H9 (cell line): ENCODE results near the gene CNKSR1. TPM values are rescaled to one million over a fixed set of nuclear protein-coding genes. Genes with fewer than 3 reads are reported as not detected.

ENCODE experiments used
- DNase-seq: peaks from one replicate; pipeline ENCODE4 v3.0.0-alpha.2; 2017
- H2AFZ ChIP-seq: one replicate; pipeline ENCODE4 v1.6.1; 2013; ENCODE audit warnings: mild to moderate bottlenecking, low read length, control low read depth, moderate library complexity
- H2AK5ac ChIP-seq: 2 replicates; pipeline ENCODE4 v1.6.1; 2013; ENCODE audit warnings: low read length, control low read depth, mixed read lengths; ENCODE audit not compliant: insufficient read length
- H2BK120ac ChIP-seq: one replicate; pipeline ENCODE4 v1.6.1; 2013; ENCODE audit warnings: low read depth, mild to moderate bottlenecking, low read length, control low read depth, inconsistent platforms; ENCODE audit not compliant: poor library complexity, severe bottlenecking
- H2BK12ac ChIP-seq: 2 replicates; pipeline ENCODE4 v1.6.1; 2013; ENCODE audit warnings: low read length, control low read depth, mixed read lengths, low read depth; ENCODE audit not compliant: insufficient read length
- H2BK15ac ChIP-seq: 2 replicates; pipeline ENCODE4 v1.6.1; 2013; ENCODE audit warnings: low read depth, low read length, control low read depth
- H2BK20ac ChIP-seq: one replicate; pipeline ENCODE4 v1.6.1; 2013; ENCODE audit warnings: low read depth, mild to moderate bottlenecking, low read length, control low read depth, inconsistent platforms; ENCODE audit not compliant: poor library complexity, severe bottlenecking
- H2BK5ac ChIP-seq: 2 replicates; pipeline ENCODE4 v1.6.1; 2013; ENCODE audit warnings: low read length, control low read depth, mixed read lengths; ENCODE audit not compliant: insufficient read length
- H3K14ac ChIP-seq: 2 replicates; pipeline ENCODE4 v1.6.1; 2013; ENCODE audit warnings: low read length, control low read depth; ENCODE audit not compliant: insufficient read depth
- H3K18ac ChIP-seq: 2 replicates; pipeline ENCODE4 v1.6.1; 2013; ENCODE audit warnings: low read depth, mild to moderate bottlenecking, mixed read lengths, low read length, control low read depth; ENCODE audit not compliant: insufficient read length
- H3K23ac ChIP-seq: 2 replicates; pipeline ENCODE4 v1.6.1; 2013; ENCODE audit warnings: low read length, control low read depth, mixed read lengths, low read depth; ENCODE audit not compliant: insufficient read length
- H3K23me2 ChIP-seq: 2 replicates; pipeline ENCODE4 v1.6.1; 2013; ENCODE audit warnings: low read depth, mild to moderate bottlenecking, mixed read lengths, low read length, control low read depth; ENCODE audit not compliant: insufficient read length, poor library complexity, severe bottlenecking
- H3K27ac ChIP-seq: 2 replicates; pipeline ENCODE4 v1.5.1; 2013; ENCODE audit warnings: low read length, control low read depth, mixed read lengths, low read depth; ENCODE audit not compliant: insufficient read length
- H3K27me3 ChIP-seq: 2 replicates; pipeline ENCODE4 v1.6.1; 2013; ENCODE audit warnings: low read length, control low read depth, inconsistent platforms; ENCODE audit not compliant: insufficient read depth
- H3K4ac ChIP-seq: 2 replicates; pipeline ENCODE4 v1.6.1; 2013; ENCODE audit warnings: low read depth, mild to moderate bottlenecking, control low read depth, inconsistent platforms, low read length, moderate library complexity
- H3K4me1 ChIP-seq: 2 replicates; pipeline ENCODE4 v1.6.1; 2013; ENCODE audit warnings: low read length, control low read depth, inconsistent platforms; ENCODE audit not compliant: insufficient read depth
- H3K4me2 ChIP-seq: 2 replicates; pipeline ENCODE4 v1.6.1; 2013; ENCODE audit warnings: low read length, control low read depth, mixed read lengths; ENCODE audit not compliant: insufficient read length, insufficient read depth
- H3K56ac ChIP-seq: 2 replicates; pipeline ENCODE4 v1.6.1; 2013; ENCODE audit warnings: low read depth, mild to moderate bottlenecking, mixed read lengths, low read length, control low read depth; ENCODE audit not compliant: insufficient read length
- H3K79me1 ChIP-seq: 2 replicates; pipeline ENCODE4 v1.6.1; 2013; ENCODE audit warnings: low read depth, mild to moderate bottlenecking, moderate library complexity, low read length, control low read depth, inconsistent platforms; ENCODE audit not compliant: insufficient read depth, poor library complexity, severe bottlenecking
- H3K79me2 ChIP-seq: 2 replicates; pipeline ENCODE4 v1.6.1; 2013; ENCODE audit warnings: low read length, control low read depth, inconsistent platforms; ENCODE audit not compliant: insufficient read depth
- H3K9ac ChIP-seq: 2 replicates; pipeline ENCODE4 v1.6.1; 2013; ENCODE audit warnings: low read length, control low read depth, mixed read lengths; ENCODE audit not compliant: insufficient read length; ENCODE audit errors: extremely low read depth
- H3K9me3 ChIP-seq: one replicate; pipeline ENCODE4 v1.6.1; 2013; ENCODE audit warnings: low read depth, low read length, inconsistent platforms; ENCODE audit not compliant: control insufficient read depth
- H3T11ph ChIP-seq: one replicate; pipeline ENCODE4 v1.6.1; 2013; ENCODE audit warnings: mild to moderate bottlenecking, low read length, control low read depth, inconsistent platforms
- H4K20me1 ChIP-seq: one replicate; pipeline ENCODE4 v1.6.1; 2013; ENCODE audit not compliant: control insufficient read depth, insufficient read length, insufficient read depth
- H4K5ac ChIP-seq: 2 replicates; pipeline ENCODE4 v1.6.1; 2013; ENCODE audit warnings: low read depth, mild to moderate bottlenecking, mixed read lengths, low read length, control low read depth; ENCODE audit not compliant: insufficient read length
- H4K8ac ChIP-seq: replicated peaks from 2 replicates; pipeline ENCODE4 v1.6.1; 2013; ENCODE audit warnings: low read length, control low read depth, mixed read lengths, low read depth; ENCODE audit not compliant: insufficient read length
- H4K91ac ChIP-seq: 2 replicates; pipeline ENCODE4 v1.6.1; 2013; ENCODE audit warnings: low read depth, mild to moderate bottlenecking, moderate library complexity, mixed read lengths, low read length, control low read depth; ENCODE audit not compliant: insufficient read length
- H3K27ac Mint-ChIP-seq, 3 experiments: 2 replicates in 2 of 3; 3 replicates in 1 of 3; pipeline ENCODE4 v1.8.0; 2020 to 2021; ENCODE audit warnings: mixed read lengths in 3 of 3, mild to moderate bottlenecking in 1 of 3, moderate library complexity in 1 of 3
- H3K27me3 Mint-ChIP-seq: 2 replicates; pipeline ENCODE4 v1.8.0; 2021; ENCODE audit warnings: low read depth, mild to moderate bottlenecking, moderate library complexity, mixed read lengths
- H3K36me3 Mint-ChIP-seq, 3 experiments: 2 replicates in 2 of 3; 3 replicates in 1 of 3; pipeline ENCODE4 v1.8.0; 2020 to 2021; ENCODE audit warnings: low read depth in 3 of 3, mixed read lengths in 3 of 3; ENCODE audit not compliant: insufficient read depth in 1 of 3
- H3K4me1 Mint-ChIP-seq, 2 experiments: 2 replicates each; pipeline ENCODE4 v1.8.0; 2020; ENCODE audit warnings: mixed read lengths in 2 of 2
- H3K4me3 Mint-ChIP-seq, 2 experiments: 2 replicates in 1 of 2; 3 replicates in 1 of 2; pipeline ENCODE4 v1.8.0; 2020 to 2021; ENCODE audit warnings: mild to moderate bottlenecking in 2 of 2, mixed read lengths in 2 of 2, moderate library complexity in 1 of 2
- H3K9me3 Mint-ChIP-seq, 2 experiments: 2 replicates in 1 of 2; 3 replicates in 1 of 2; pipeline ENCODE4 v1.8.0; 2020; ENCODE audit warnings: mild to moderate bottlenecking in 2 of 2, mixed read lengths in 2 of 2, moderate library complexity in 1 of 2
- CTCF ChIP-seq: fragments of 200-600 bp; sonication (generic); conservative IDR thresholded peaks from 3 replicates; pipeline ENCODE4 v1.8.0; 2021; ENCODE audit warnings: antibody characterized with exemption, mild to moderate bottlenecking
- WGBS: extraction: QIAGEN DNeasy Blood & Tissue Kit; methylation state at CpG from one replicate; pipeline ENCODE4 v1.1.7; 2013; ENCODE audit warnings: missing lambda C conversion rate, low lambda C conversion rate, mixed read lengths; ENCODE audit not compliant: insufficient read length; ENCODE audit errors: extremely low coverage; 5-methylcytosine and 5-hydroxymethylcytosine counted together
- total RNA-seq: library from RNA; stranded (reverse); gene quantifications from 2 replicates; pipeline ENCODE4 v1.2.1, GENCODE V29; 2021

CNKSR1 gene
- total RNA-seq, 1 experiment from 2014 or later = 26.3 TPM

- Histone ChIP-seq H3K23me2 (no peaks in the 10 kb centered on the region), H4K5ac (no peak overlapping the region), H3K4ac (no peak overlapping the region), H2AK5ac (no peak overlapping the region), H3K79me2 (no peaks in the 10 kb centered on the region), H2BK120ac (no peak overlapping the region), H4K20me1 (no peaks in the 10 kb centered on the region), H2BK5ac (no peak overlapping the region), H3K18ac (no peak overlapping the region), H3K23ac (no peak overlapping the region), H4K91ac (no peak overlapping the region), H2AFZ (no peak overlapping the region), H3K9me3 (no peaks in the 10 kb centered on the region), H2BK12ac (no peak overlapping the region), H3K56ac (no peak overlapping the region), H3K9ac (no peak overlapping the region), H3K27me3 (no peaks in the 10 kb centered on the region), H3K27ac (no peak overlapping the region), H3K14ac (no peak overlapping the region), H4K8ac (no peak overlapping the region), H3K4me2 (no peak overlapping the region), H3T11ph (no peak overlapping the region), H2BK15ac (no peak overlapping the region), H3K79me1 (no peaks in the 10 kb centered on the region), H2BK20ac (no peak overlapping the region), H3K4me1 (no peaks in the 10 kb centered on the region)
- DNase-seq = no peak
- H3K4me3 Mint-ChIP-seq = no peak overlapping the region
- H3K4me1 Mint-ChIP-seq = peaks cover 4 to 10% of the 10 kb centered on the region in 2 experiments; a peak in 3 of 4 replicates
- WGBS = no CpG with 5 or more reads among the region's 4 CpGs
- no peak for TF ChIP-seq CTCF
- no peak overlapping the region for H3K27ac Mint-ChIP-seq
- H3K9me3 Mint-ChIP-seq = peaks cover 0 to 2% of the 10 kb centered on the region in 2 experiments; a peak in 2 of 5 replicates
- H3K36me3 Mint-ChIP-seq = no peaks in the 10 kb centered on the region
- peaks cover 2% of the 10 kb centered on the region for H3K27me3 Mint-ChIP-seq
Measured at GRCh38 chr1:26129778-26130177, 47.5 kb upstream of the CNKSR1 start.
